ENCODE measurements around the gene ITPKB.
A peak's percentile ranks its signal among the peaks of the same experiment; 100 is the strongest.

ITPKB gene

GRCh38 chr1:226685196-226685820, 53.8 kb downstream of the ITPKB start:
- no peak for DNase-seq (ENCODE audit: low read depth in 1 of 2, low spot score in 1 of 2)
- Histone ChIP-seq H3K27me3 (ENCODE audit: insufficient read depth, poor library complexity, severe bottlenecking) (no peaks in the 10 kb centered on the region), H3K4me3 (replicated peaks; ENCODE audit: insufficient read depth, low read length) (no peak overlapping the region), H3K27ac (replicated peaks) (no peak overlapping the region)
- TF ChIP-seq REST (IDR thresholded peaks at IDR 0.05; ENCODE audit: insufficient replicate concordance, low read depth) = no peak
- TF ChIP-seq GABPA (IDR thresholded peaks at IDR 0.05; ENCODE audit: low read depth) = no peak
- TF ChIP-seq CTCF (IDR thresholded peaks at IDR 0.05; ENCODE audit: insufficient read depth, low read length) = no peak
- no peak for TF ChIP-seq POLR2AphosphoS5 (IDR thresholded peaks at IDR 0.05; ENCODE audit: low read depth)
- TF ChIP-seq SPI1 (IDR thresholded peaks at IDR 0.05; ENCODE audit: borderline replicate concordance, low read depth) = no peak

- Histone ChIP-seq H3K27ac (replicated peaks) (no peak overlapping the region), H3K4me3 (replicated peaks; ENCODE audit: insufficient read depth, low read length) (no peak overlapping the region), H3K27me3 (ENCODE audit: insufficient read depth, poor library complexity, severe bottlenecking) (no peaks in the 10 kb centered on the region)
- TF ChIP-seq POLR2AphosphoS5 (IDR thresholded peaks at IDR 0.05; ENCODE audit: low read depth) = no peak
- TF ChIP-seq SPI1 (IDR thresholded peaks at IDR 0.05; ENCODE audit: borderline replicate concordance, low read depth) = no peak
- no peak for TF ChIP-seq GABPA (IDR thresholded peaks at IDR 0.05; ENCODE audit: low read depth)
- TF ChIP-seq REST (IDR thresholded peaks at IDR 0.05; ENCODE audit: insufficient replicate concordance, low read depth) = no peak
- TF ChIP-seq CTCF (IDR thresholded peaks at IDR 0.05; ENCODE audit: insufficient read depth, low read length) = no peak
- DNase-seq (ENCODE audit: low read depth in 1 of 2, low spot score in 1 of 2) = no peak
Measured at GRCh38 chr1:226684026-226684425, 55.1 kb downstream of the ITPKB start.

- peak in 1 of 2 experiments; percentile 34 for DNase-seq (ENCODE audit: low read depth in 1 of 2, low spot score in 1 of 2)
- Histone ChIP-seq H3K27ac (replicated peaks) (no peak overlapping the region), H3K27me3 (ENCODE audit: insufficient read depth, poor library complexity, severe bottlenecking) (no peaks in the 10 kb centered on the region), H3K4me3 (replicated peaks; ENCODE audit: insufficient read depth, low read length) (no peak overlapping the region)
- TF ChIP-seq CTCF (IDR thresholded peaks at IDR 0.05; ENCODE audit: insufficient read depth, low read length) (no peak), REST (IDR thresholded peaks at IDR 0.05; ENCODE audit: insufficient replicate concordance, low read depth) (no peak), POLR2AphosphoS5 (IDR thresholded peaks at IDR 0.05; ENCODE audit: low read depth) (no peak), SPI1 (IDR thresholded peaks at IDR 0.05; ENCODE audit: borderline replicate concordance, low read depth) (no peak), GABPA (IDR thresholded peaks at IDR 0.05; ENCODE audit: low read depth) (no peak)
Measured at GRCh38 chr1:226682871-226683814, 55.9 kb downstream of the ITPKB start.
